Esophagus squamous epithelium (tissue), 4 donors: ENCODE results near the gene GMEB2.

Experiments used
- CTCF ChIP-seq, 6 experiments: fragments of 450-650 bp in 4 of 6; fragments of 200-600 bp in 2 of 6; sonication (generic) in 2 of 6; IDR thresholded peaks; one replicate each; pipeline ENCODE4 v1.5.1; 2016 to 2019; ENCODE audit warnings: antibody characterized with exemption in 6 of 6, mild to moderate bottlenecking in 4 of 6, moderate library complexity in 4 of 6
- POLR2A ChIP-seq, 4 donors: fragments of 450-650 bp; IDR thresholded peaks; one replicate each; pipeline ENCODE4 v1.6.1; 2017; ENCODE audit warnings: antibody characterized with exemption in 4 of 4, mild to moderate bottlenecking in 4 of 4, moderate library complexity in 3 of 4

- TF ChIP-seq CTCF (IDR thresholded peaks at IDR 0.05) (no peak), POLR2A (IDR thresholded peaks at IDR 0.05) (no peak)
These were observed 77.1 kb downstream of the GMEB2 start for GRCh38 chr20:63549679-63550282.
